Activated T-cell treated with anti-CD3 and anti-CD28 coated beads, Interleukin-2, amount 50 U/mL, for 1 hour (primary cell): ENCODE results near the gene TTC9.
"Not testable (repeated sequence)": the region's sequence is repeated elsewhere in the genome, so short reads cannot be mapped to it uniquely, and the experiment has no call there.

ENCODE experiments used
- DNase-seq: peaks from one replicate; pipeline ENCODE4 v3.0.0-alpha.2; 2020

Gene TTC9

GRCh38 chr14:70683983-70684382, 42.3 kb downstream of the TTC9 start:
- no peak for DNase-seq

DNA sequence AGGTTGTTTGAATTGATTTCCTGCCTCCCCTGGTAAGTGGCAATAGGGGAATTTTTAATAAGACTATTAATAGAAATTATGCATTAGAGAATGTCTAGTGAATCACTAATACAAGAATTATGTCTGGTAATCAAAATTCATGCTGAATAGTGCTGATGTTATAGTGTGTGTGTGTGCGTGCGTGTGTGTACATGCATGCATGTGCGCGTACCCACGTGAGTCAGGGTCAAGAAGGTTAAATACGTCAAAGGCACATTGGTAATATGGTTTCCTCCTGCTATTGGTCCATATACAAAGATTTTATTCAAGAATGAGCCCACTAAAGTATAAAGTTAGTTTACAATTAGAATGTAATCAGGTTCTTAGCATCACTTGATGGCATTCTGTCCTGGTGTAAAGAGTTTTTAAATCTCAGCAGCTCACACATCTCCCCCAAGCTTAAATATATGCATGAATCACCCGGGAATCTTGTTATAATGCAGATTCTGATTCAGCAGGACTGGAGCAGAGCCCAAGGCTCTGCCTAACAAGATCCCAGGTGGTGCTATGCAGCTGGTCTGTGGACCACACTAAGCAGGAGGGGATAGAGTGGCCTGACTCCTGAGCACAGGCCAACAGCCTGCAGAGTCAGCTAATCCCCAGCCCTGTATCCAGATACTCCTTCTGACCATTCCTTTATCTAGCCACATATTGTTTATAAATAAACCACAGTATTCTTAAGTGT, 43.9 kb downstream of the TTC9 start:
- no peak for DNase-seq

DNA sequence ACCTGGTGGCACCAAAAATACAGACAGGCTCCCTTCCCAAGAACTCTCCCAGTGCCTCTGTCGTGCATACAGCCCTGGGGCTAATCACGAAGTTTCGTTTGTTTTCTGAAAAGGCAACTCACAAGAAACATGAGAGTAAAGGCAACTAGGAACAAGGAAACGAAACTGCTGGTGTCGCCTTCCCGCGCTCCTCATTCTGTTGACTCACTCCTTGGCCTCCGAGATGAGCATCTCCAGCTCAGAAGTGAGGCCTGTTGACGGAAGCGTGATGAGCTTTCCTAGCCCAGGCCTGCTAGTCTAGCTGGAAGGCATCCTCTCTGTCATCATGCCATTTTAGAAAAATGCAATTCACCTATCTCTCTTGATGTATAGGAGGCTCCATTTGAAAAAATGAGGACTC, 50.5 kb downstream of the TTC9 start:
- no peak for DNase-seq

DNA sequence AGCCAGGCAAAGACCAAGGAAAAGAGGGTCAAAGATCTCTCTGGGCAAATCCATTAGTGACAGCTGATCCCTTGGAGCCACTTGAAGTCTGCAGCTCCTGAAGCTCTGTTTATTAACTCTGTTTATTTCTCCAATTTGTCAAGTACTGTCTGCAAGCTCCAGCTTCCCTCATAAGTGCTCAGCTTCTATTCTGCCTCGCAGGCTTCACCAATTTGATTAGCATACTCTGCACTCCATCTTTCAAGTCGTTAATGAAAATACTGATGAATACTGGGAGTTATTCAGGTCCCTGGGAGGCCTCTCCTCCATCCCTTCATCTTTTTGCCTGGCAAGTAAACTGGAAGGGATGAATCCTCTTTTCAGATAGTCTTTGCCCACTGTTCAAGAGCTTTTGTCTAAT, 54.3 kb downstream of the TTC9 start:
- no peak for DNase-seq

DNA sequence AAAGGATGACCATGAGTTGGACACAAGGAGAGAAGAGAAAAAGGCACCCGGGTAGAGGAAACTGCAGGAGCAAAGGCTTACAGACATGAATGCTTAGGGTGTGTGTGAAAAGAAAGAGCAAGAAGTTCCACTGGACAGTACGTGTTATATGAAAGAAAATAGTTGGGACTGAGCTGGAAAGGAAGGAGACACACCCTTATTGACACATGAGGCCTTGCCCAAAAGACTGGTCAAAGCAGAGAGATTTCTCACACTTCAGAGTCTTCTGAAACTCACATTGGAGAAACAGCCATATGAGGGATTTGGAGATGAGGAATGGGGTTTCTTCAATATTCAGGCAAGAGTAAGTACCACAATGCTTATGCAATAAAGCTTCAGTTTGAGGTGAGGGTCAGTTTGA, 56.0 kb downstream of the TTC9 start:
- DNase-seq: no peak

GRCh38 chr14:70698288-70698687, 56.6 kb downstream of the TTC9 start:
- no peak for DNase-seq

- no peak for DNase-seq
These were observed 57.9 kb downstream of the TTC9 start for GRCh38 chr14:70699646-70700045.

- DNase-seq: no peak
These were observed 59.4 kb downstream of the TTC9 start for GRCh38 chr14:70700955-70701585.

- no peak for DNase-seq
These were observed 59.9 kb downstream of the TTC9 start for GRCh38 chr14:70701610-70702009.

- DNase-seq: no peak
These were observed 60.4 kb downstream of the TTC9 start for GRCh38 chr14:70702161-70702560.

GRCh38 chr14:70703621-70704168, 62.0 kb downstream of the TTC9 start:
- DNase-seq: not testable (repeated sequence)

DNA sequence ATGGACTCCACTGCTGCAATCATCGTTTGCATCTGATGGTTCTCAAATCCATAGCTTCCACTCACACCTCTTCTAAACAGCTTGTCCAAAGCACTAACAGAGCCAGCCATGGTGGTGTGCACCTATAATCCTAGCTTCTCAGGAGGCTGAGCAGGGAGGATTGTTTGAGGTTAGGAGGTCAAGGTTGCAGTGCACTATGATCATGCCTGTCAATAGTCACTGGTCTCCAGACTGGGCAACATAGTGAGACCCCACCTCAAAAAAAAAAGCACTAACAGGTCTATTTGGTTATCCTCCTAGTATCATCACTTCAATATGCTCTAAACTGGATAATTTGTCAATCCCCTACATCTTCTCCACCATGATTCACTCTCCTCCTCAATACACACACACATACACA, 63.2 kb downstream of the TTC9 start:
- no peak for DNase-seq

DNA sequence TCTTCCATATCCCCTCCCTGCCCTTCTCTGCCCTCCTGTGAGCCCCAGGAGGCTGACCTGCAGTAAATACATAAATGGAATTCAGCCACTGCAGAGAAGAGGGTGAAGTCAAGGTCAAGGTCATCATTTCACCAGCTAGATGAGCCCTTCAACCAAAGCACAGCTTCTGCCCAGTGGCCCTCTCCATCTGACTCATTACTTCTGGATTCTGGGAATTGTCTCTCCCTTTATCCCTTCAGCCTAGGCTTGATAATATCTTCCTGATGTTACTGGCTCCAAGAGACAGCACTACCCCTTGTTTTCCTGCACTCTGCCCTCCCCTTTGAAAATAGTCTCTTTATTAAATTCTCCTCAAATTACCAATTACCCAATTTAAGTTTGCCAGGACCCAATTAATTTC, 64.5 kb downstream of the TTC9 start:
- DNase-seq: no peak

DNA sequence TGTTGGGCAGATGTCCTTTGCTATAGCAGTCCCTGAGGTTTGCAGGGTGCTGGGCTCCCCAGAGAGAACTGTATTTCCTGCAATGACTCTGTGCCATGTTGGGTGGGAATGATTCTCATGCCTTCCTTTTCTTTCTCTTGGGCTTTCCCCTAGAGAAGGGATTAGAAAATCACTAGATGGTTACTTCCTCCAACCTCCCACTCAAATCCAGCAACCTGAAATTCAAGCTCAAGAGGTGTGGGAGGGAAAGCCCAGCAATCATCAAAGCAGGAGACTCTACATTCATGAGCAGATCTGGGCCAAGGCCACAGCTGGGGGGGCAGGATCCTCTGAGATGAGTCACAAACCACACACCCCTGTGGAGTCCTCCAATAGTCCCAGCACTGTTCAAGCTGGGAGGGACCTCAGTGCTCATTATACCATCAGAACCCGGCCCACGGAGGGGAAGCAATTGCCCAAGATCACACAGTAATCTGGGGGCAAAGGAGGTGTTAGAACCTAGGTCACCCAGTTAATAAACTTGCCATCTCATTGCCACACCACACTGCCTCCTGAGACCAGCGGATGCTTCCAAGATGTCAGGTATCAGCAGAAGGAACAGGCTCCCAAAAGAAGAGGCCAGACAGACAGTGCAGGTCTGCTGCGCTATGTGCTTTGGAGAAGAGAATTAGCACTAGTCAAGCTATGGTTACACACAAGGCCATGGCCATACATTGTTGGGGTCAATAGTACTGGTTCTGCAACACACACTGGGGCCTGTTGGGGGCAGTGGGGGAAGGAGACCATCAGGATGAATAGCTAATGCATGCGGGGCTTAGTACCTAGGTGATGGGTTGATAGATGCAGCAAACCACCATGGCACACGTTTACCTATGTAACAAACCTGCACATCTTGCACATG, 65.7 kb downstream of the TTC9 start:
- no peak for DNase-seq

GRCh38 chr14:70708717-70709570, 67.2 kb downstream of the TTC9 start:
- no peak for DNase-seq

DNA sequence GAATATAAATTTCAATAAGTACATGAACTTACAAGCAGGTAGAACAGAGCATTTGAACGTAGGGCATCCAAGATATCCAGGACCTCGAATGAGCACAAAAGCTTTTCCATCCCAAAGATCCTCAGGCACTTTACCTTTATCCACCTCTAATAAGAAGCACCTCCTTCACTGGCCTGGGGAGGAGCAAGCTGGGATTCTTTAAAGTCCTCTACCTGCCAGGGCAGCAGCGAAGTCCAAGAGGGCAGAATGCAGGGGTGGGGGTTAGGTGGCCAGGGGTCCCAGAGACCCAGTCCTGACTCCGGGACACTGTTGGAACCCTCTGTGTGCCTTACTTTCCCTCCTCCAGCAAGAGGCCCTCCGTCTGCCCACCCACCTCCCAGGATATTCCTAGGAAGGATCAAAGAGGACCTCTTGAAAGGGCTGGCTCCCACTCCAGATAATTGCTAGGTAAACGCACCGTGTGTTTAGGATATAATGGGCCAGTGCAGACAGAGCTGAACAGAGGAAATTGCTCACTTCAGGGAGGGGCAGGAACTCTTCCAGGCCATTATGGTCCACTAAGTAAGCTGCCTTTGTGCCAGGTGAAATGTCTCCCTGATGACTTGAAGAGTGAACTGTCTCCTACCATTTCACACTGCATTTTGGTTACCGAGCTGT, 68.1 kb downstream of the TTC9 start:
- no peak for DNase-seq

GRCh38 chr14:70711451-70711850, 69.7 kb downstream of the TTC9 start:
- no peak for DNase-seq

DNA sequence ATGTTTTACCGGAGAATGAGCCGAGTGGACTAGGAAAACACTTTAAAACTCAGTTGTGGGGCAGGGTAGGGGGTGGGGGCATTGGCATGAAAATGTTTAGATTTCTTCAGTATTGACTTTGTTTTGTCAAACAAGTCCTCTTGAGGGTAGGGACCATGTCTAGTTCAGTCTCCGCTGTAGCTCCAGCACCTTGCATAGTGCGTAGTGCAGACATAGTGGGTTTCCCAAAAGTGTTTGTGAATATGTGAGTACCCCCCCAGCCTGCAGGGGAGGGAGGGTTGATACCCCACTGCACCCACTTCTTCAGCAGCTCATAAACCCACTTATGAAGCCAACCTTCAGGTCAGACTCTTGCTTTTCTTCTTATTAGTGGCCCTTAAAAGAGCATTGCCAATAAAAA, 71.4 kb downstream of the TTC9 start:
- no peak for DNase-seq

DNA sequence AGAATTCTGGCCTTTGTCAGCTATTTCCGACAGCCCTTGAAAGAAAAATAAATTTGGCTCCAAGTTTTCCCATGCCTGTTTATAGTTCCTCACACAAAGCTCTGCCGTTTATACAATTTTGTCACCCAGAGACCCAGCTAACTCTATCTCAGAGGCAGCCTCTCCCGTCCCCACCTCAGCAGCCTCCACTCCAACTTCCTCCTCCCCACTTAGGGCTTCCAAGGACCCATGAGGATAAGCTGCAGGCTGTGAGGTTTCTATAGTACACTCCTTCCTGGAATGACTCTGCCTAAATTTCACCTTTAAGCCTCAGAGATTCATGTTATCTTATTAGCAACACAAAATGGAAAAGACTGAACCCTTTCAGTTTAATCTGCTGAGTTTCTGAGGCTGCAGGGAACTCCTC, 71.8 kb downstream of the TTC9 start:
- DNase-seq: no peak

GRCh38 chr14:70714055-70714550, 72.4 kb downstream of the TTC9 start:
- DNase-seq: peak; percentile 35

DNA sequence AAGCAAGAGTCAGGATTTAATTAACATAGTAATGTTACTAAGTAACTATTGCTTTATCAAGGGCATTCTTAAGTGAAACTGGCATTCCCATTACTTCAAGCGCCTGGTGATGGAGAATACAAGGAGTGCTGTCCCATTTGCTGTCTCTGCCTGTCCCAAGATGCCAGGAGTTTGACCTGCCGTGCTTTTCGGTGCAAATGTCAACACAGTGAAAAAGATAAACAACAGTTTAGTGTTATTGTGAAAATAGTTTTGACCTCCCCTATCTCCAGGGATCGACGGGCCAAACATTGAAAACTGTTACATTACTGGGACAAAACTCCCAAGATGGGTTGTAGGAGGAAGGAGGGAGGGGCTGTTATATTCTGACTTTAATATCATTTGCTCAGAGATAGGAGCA, 74.8 kb downstream of the TTC9 start:
- no peak for DNase-seq

DNA sequence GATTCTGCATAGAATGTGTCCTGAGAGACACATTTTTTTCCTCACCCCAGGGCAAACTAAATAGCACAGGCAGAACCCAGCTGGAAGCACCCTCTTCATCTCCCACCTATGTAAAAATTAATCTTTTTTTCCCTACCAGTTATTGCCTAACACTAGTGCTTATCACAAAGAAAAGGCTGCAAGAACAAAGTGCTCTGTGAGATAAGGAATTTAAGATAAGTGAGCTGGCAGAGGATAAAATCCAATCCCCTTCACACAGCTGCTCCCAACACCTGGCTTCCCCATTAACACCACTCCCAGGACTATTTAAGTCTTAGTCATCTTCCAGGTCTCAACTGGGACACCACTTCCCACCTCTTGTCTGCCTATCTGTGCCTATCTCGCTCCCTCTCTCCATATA, 75.2 kb downstream of the TTC9 start:
- DNase-seq: no peak
